Neuronal stem cell (in vitro differentiated cells): ENCODE measurements around the gene OTOF.

Experiments
- DNase-seq: peaks from one replicate; pipeline ENCODE4 v3.0.0-alpha.2; 2013; ENCODE audit warnings: low spot score
- H2AFZ ChIP-seq: one replicate; pipeline ENCODE4 v1.6.1; 2013; ENCODE audit warnings: mild to moderate bottlenecking, low read length, inconsistent platforms
- H2AK5ac ChIP-seq: 2 replicates; pipeline ENCODE4 v1.6.1; 2013; ENCODE audit warnings: low read depth, mild to moderate bottlenecking, inconsistent platforms, low read length, moderate library complexity, mixed read lengths
- H2BK120ac ChIP-seq: 2 replicates; pipeline ENCODE4 v1.6.1; 2013; ENCODE audit warnings: low read depth, mild to moderate bottlenecking, inconsistent platforms, low read length, moderate library complexity, mixed read lengths
- H2BK12ac ChIP-seq: one replicate; pipeline ENCODE4 v1.6.1; 2013; ENCODE audit warnings: low read length, inconsistent platforms
- H2BK15ac ChIP-seq: 2 replicates; pipeline ENCODE4 v1.6.1; 2013; ENCODE audit warnings: mild to moderate bottlenecking, low read length, inconsistent platforms, mixed read lengths
- H2BK5ac ChIP-seq: one replicate; pipeline ENCODE4 v1.6.1; 2013; ENCODE audit warnings: inconsistent platforms, mild to moderate bottlenecking, low read length, moderate library complexity
- H3K14ac ChIP-seq: one replicate; pipeline ENCODE4 v1.6.1; 2013; ENCODE audit warnings: low read length, inconsistent platforms
- H3K18ac ChIP-seq: 2 replicates; pipeline ENCODE4 v1.6.1; 2013; ENCODE audit warnings: low read length, inconsistent platforms
- H3K23ac ChIP-seq: 2 replicates; pipeline ENCODE4 v1.6.1; 2013; ENCODE audit warnings: low read depth, mild to moderate bottlenecking, mixed read lengths, low read length, inconsistent platforms; ENCODE audit not compliant: poor library complexity
- H3K27ac ChIP-seq: replicated peaks from 3 replicates; pipeline ENCODE4 v1.5.1; 2013; ENCODE audit warnings: low read length, inconsistent platforms
- H3K27me3 ChIP-seq, 3 experiments: 2 replicates each; pipeline ENCODE4 v1.6.1; 2013; ENCODE audit warnings: low read length in 3 of 3, mild to moderate bottlenecking in 2 of 3, inconsistent platforms in 1 of 3, low read depth in 1 of 3, mixed read lengths in 1 of 3, moderate library complexity in 1 of 3; ENCODE audit not compliant: control insufficient read depth in 3 of 3, insufficient read depth in 3 of 3
- H3K36me3 ChIP-seq, 2 donors: replicated peaks in 1 of 2; 2 replicates each; pipeline ENCODE4 v1.6.1; 2013; ENCODE audit warnings: low read length in 2 of 2; ENCODE audit not compliant: control insufficient read depth in 2 of 2, insufficient read depth in 2 of 2
- H3K4ac ChIP-seq: 2 replicates; pipeline ENCODE4 v1.6.1; 2013; ENCODE audit warnings: inconsistent platforms, mild to moderate bottlenecking, low read length, moderate library complexity
- H3K4me1 ChIP-seq, 2 donors: 1 replicate in 1 of 2; 2 replicates in 1 of 2; pipeline ENCODE4 v1.6.1; 2013; ENCODE audit warnings: low read length in 2 of 2, low read depth in 1 of 2; ENCODE audit not compliant: control insufficient read depth in 2 of 2, insufficient read depth in 1 of 2
- H3K4me2 ChIP-seq: one replicate; pipeline ENCODE4 v1.6.1; 2013; ENCODE audit warnings: mild to moderate bottlenecking, low read length, inconsistent platforms; ENCODE audit not compliant: insufficient read depth, poor library complexity, severe bottlenecking
- H3K4me3 ChIP-seq, 2 donors: 2 replicates each; pipeline ENCODE4 v1.5.1; 2013; ENCODE audit warnings: low read length in 2 of 2, mild to moderate bottlenecking in 2 of 2, inconsistent platforms in 1 of 2, moderate library complexity in 1 of 2
- H3K79me1 ChIP-seq: one replicate; pipeline ENCODE4 v1.6.1; 2013; ENCODE audit warnings: low read depth, mild to moderate bottlenecking, inconsistent platforms, low read length, moderate library complexity
- H3K9ac ChIP-seq: one replicate; pipeline ENCODE4 v1.6.1; 2013; ENCODE audit warnings: mild to moderate bottlenecking, low read depth, low read length, inconsistent platforms; ENCODE audit not compliant: poor library complexity
- H3K9me3 ChIP-seq, 2 donors: replicated peaks in 1 of 2; 2 replicates each; pipeline versions ENCODE3 to v1.6.1; 2013; ENCODE audit warnings: low read length in 2 of 2, mild to moderate bottlenecking in 2 of 2, inconsistent platforms in 1 of 2, low read depth in 1 of 2, mixed read lengths in 1 of 2, moderate library complexity in 1 of 2; ENCODE audit not compliant: control insufficient read depth in 2 of 2, insufficient read depth in 1 of 2
- H4K8ac ChIP-seq: one replicate; pipeline ENCODE4 v1.6.1; 2013; ENCODE audit warnings: low read depth, mild to moderate bottlenecking, inconsistent platforms, low read length, moderate library complexity
- H4K91ac ChIP-seq: one replicate; pipeline ENCODE4 v1.6.1; 2013; ENCODE audit warnings: low read length, low read depth, mild to moderate bottlenecking, inconsistent platforms; ENCODE audit not compliant: poor library complexity
- WGBS, 2 donors: extraction: QIAGEN DNeasy Blood & Tissue Kit; methylation state at CpG; one replicate each; pipeline ENCODE4 v1.1.7; 2013; ENCODE audit warnings: missing lambda C conversion rate in 2 of 2, mixed read lengths in 1 of 2; ENCODE audit not compliant: insufficient read length in 2 of 2, insufficient replicate concordance in 1 of 2; ENCODE audit errors: extremely low coverage in 2 of 2; 5-methylcytosine and 5-hydroxymethylcytosine counted together

The OTOF gene

GRCh38 chr2:26515771-26516170 lies 37.8 kb upstream of the OTOF start:
- Histone ChIP-seq H3K4me1 (no peaks in the 10 kb centered on the region), H3K18ac (peak overlapping the region; percentile 51), H2BK12ac (no peak overlapping the region), H2BK15ac (no peak overlapping the region), H3K9me3 (no peaks in the 10 kb centered on the region), H3K27me3 (peaks cover 0 to 16% (median 0%) of the 10 kb centered on the region in 3 experiments), H3K9ac (no peak overlapping the region), H3K4me3 (no peak overlapping the region), H3K4me2 (no peak overlapping the region), H3K36me3 (no peaks in the 10 kb centered on the region), H4K8ac (no peak overlapping the region), H2BK5ac (no peak overlapping the region), H4K91ac (no peak overlapping the region), H3K4ac (no peak overlapping the region), H2AK5ac (peak overlapping the region; percentile 31), H3K23ac (no peak overlapping the region), H3K14ac (no peak overlapping the region), H2BK120ac (no peak overlapping the region), H3K79me1 (no peaks in the 10 kb centered on the region), H3K27ac (no peak overlapping the region), H2AFZ (no peak overlapping the region)
- WGBS, 2 donors, result no CpG with 5 or more reads among the region's 5 CpGs
- no peak for DNase-seq

GRCh38 chr2:26514045-26514444 lies 36.1 kb upstream of the OTOF start:
- no peak overlapping the region for H2AK5ac ChIP-seq
- no peaks in the 10 kb centered on the region for H3K36me3 ChIP-seq
- no peaks in the 10 kb centered on the region for H3K4me1 ChIP-seq
- no peak overlapping the region for H2BK5ac ChIP-seq
- H3K9me3 ChIP-seq, result peaks cover 0 to 2% of the 10 kb centered on the region in 2 donors
- H3K14ac ChIP-seq, result no peak overlapping the region
- no peak overlapping the region for H2BK12ac ChIP-seq
- peak overlapping the region; percentile 35 for H2BK15ac ChIP-seq
- H4K91ac ChIP-seq, result peak overlapping the region; percentile 1
- no peak overlapping the region for H3K18ac ChIP-seq
- no peak overlapping the region for H4K8ac ChIP-seq
- no peaks in the 10 kb centered on the region for H3K79me1 ChIP-seq
- peaks cover 0 to 14% (median 0%) of the 10 kb centered on the region in 3 experiments for H3K27me3 ChIP-seq
- H3K4ac ChIP-seq, result no peak overlapping the region
- no peak overlapping the region for H3K4me3 ChIP-seq
- no peak overlapping the region for H2AFZ ChIP-seq
- no peak overlapping the region for H2BK120ac ChIP-seq
- H3K23ac ChIP-seq, result no peak overlapping the region
- DNase-seq, result no peak
- WGBS, 2 donors, result no CpG with 5 or more reads among the region's 7 CpGs
- H3K27ac ChIP-seq, result no peak overlapping the region
- no peak overlapping the region for H3K4me2 ChIP-seq
- H3K9ac ChIP-seq, result peak overlapping the region; percentile 10

GRCh38 chr2:26513261-26513660 lies 35.3 kb upstream of the OTOF start:
- H3K27ac ChIP-seq, result no peak overlapping the region
- H4K8ac ChIP-seq, result no peak overlapping the region
- H2BK12ac ChIP-seq, result no peak overlapping the region
- H3K9ac ChIP-seq, result no peak overlapping the region
- H3K4me3 ChIP-seq, result no peak overlapping the region
- no peak overlapping the region for H3K4ac ChIP-seq
- no peak overlapping the region for H2BK5ac ChIP-seq
- no peak overlapping the region for H2AK5ac ChIP-seq
- WGBS, 2 donors, result no CpG with 5 or more reads among the region's 9 CpGs
- H2BK120ac ChIP-seq, result no peak overlapping the region
- no peak overlapping the region for H3K23ac ChIP-seq
- no peaks in the 10 kb centered on the region for H3K4me1 ChIP-seq
- peaks cover 0 to 4% of the 10 kb centered on the region in 2 donors for H3K9me3 ChIP-seq
- H3K27me3 ChIP-seq, result peaks cover 0 to 14% (median 0%) of the 10 kb centered on the region in 3 experiments
- peak overlapping the region; percentile 28 for H2AFZ ChIP-seq
- H2BK15ac ChIP-seq, result no peak overlapping the region
- H3K4me2 ChIP-seq, result no peak overlapping the region
- H3K18ac ChIP-seq, result no peak overlapping the region
- H3K79me1 ChIP-seq, result no peaks in the 10 kb centered on the region
- no peak overlapping the region for H4K91ac ChIP-seq
- H3K36me3 ChIP-seq, result no peaks in the 10 kb centered on the region
- H3K14ac ChIP-seq, result no peak overlapping the region
- DNase-seq, result no peak

- no peak overlapping the region for H2BK12ac ChIP-seq
- H3K18ac ChIP-seq, result peak overlapping the region; percentile 65
- H4K91ac ChIP-seq, result no peak overlapping the region
- H3K4ac ChIP-seq, result no peak overlapping the region
- peaks cover 0 to 5% of the 10 kb centered on the region in 2 donors for H3K4me1 ChIP-seq
- WGBS, 2 donors, result no CpG with 5 or more reads among the region's 7 CpGs
- no peaks in the 10 kb centered on the region for H3K36me3 ChIP-seq
- no peak overlapping the region for H4K8ac ChIP-seq
- no peak overlapping the region for H2AK5ac ChIP-seq
- no peak overlapping the region for H3K27ac ChIP-seq
- H2BK15ac ChIP-seq, result no peak overlapping the region
- H2BK5ac ChIP-seq, result no peak overlapping the region
- H3K79me1 ChIP-seq, result no peaks in the 10 kb centered on the region
- no peak overlapping the region for H3K4me2 ChIP-seq
- no peak overlapping the region for H3K14ac ChIP-seq
- H3K9me3 ChIP-seq, result peaks cover 0 to 4% of the 10 kb centered on the region in 2 donors
- peak overlapping the region; percentile 29 for H2BK120ac ChIP-seq
- H3K9ac ChIP-seq, result peak overlapping the region; percentile 17
- DNase-seq, result no peak
- no peak overlapping the region for H3K23ac ChIP-seq
- H2AFZ ChIP-seq, result no peak overlapping the region
- peaks cover 0 to 14% (median 0%) of the 10 kb centered on the region in 3 experiments for H3K27me3 ChIP-seq
- H3K4me3 ChIP-seq, result no peak overlapping the region
Measured at GRCh38 chr2:26511466-26511865, 33.5 kb upstream of the OTOF start.
